Gastroesophageal sphincter (tissue), 3 donors: ENCODE data around the gene DPP6.

Source experiments
- CTCF ChIP-seq, 4 experiments: fragments of 200-600 bp in 2 of 4; fragments of 450-650 bp in 2 of 4; sonication (generic) in 1 of 4; IDR thresholded peaks; one replicate each; pipeline ENCODE4 v1.5.1; 2017 to 2019; ENCODE audit warnings: antibody characterized with exemption in 4 of 4, mild to moderate bottlenecking in 2 of 4, moderate library complexity in 2 of 4
- EP300 ChIP-seq: sonication (generic); formaldehyde crosslinking; IDR thresholded peaks from one replicate; pipeline ENCODE4 v1.6.1; 2017; ENCODE audit warnings: antibody characterized with exemption, mild to moderate bottlenecking

GRCh38 chr7:154302380-154302779, 250.2 kb downstream of the DPP6 start:
- no peak for TF ChIP-seq EP300
- no peak for TF ChIP-seq CTCF (IDR thresholded peaks at IDR 0.05)
